Esophagus (tissue), 2 donors: ENCODE data around the gene SIAE. TPM values are rescaled to one million over a fixed set of nuclear protein-coding genes. Genes with fewer than 3 reads are reported as not detected.

Experiments
- H3K27ac ChIP-seq, 2 donors: one replicate each; pipeline ENCODE4 v1.5.1; 2013; ENCODE audit warnings: low read depth in 2 of 2, mild to moderate bottlenecking in 2 of 2, inconsistent platforms in 1 of 2, low read length in 1 of 2, moderate library complexity in 1 of 2
- H3K27me3 ChIP-seq, 2 donors: one replicate each; pipeline ENCODE4 v1.6.1; 2013; ENCODE audit warnings: low read length in 2 of 2, control low read depth in 1 of 2, mild to moderate bottlenecking in 1 of 2; ENCODE audit not compliant: insufficient read depth in 2 of 2, control insufficient read depth in 1 of 2
- H3K36me3 ChIP-seq, 2 donors: one replicate each; pipeline ENCODE4 v1.6.1; 2013; ENCODE audit warnings: low read length in 1 of 2; ENCODE audit not compliant: control insufficient read depth in 2 of 2, insufficient read depth in 2 of 2
- H3K4me1 ChIP-seq, 2 donors: one replicate each; pipeline ENCODE4 v1.6.1; 2013; ENCODE audit warnings: low read length in 1 of 2; ENCODE audit not compliant: control insufficient read depth in 2 of 2, insufficient read depth in 2 of 2
- H3K4me3 ChIP-seq, 2 donors: one replicate each; pipeline ENCODE4 v1.5.1; 2013; ENCODE audit warnings: low read length in 2 of 2, mild to moderate bottlenecking in 2 of 2, low read depth in 1 of 2, moderate library complexity in 1 of 2
- H3K9me3 ChIP-seq, 2 donors: one replicate each; pipeline ENCODE4 v1.6.1; 2013; ENCODE audit warnings: mild to moderate bottlenecking in 2 of 2, low read depth in 1 of 2, low read length in 1 of 2, moderate library complexity in 1 of 2; ENCODE audit not compliant: control insufficient read depth in 2 of 2, insufficient read depth in 1 of 2
- WGBS, 2 donors: extraction: QIAGEN DNeasy Blood & Tissue Kit; methylation state at CpG; one replicate each; pipeline ENCODE4 v1.1.7; 2013; 5-methylcytosine and 5-hydroxymethylcytosine counted together
- polyA plus RNA-seq, 2 donors: library from polyadenylated mRNA; stranded (reverse); fragments of 200-250 nt; gene quantifications; one replicate each; pipeline ENCODE4 v1.2.3, GENCODE V29; 2013
- donor health status: healthy with polysubstance abuse.
- donor health status: Bipolar disorder and iron deficiency.

SIAE gene
- polyA plus RNA-seq, 2 donors, result 9.0 to 11.6 TPM

DNA sequence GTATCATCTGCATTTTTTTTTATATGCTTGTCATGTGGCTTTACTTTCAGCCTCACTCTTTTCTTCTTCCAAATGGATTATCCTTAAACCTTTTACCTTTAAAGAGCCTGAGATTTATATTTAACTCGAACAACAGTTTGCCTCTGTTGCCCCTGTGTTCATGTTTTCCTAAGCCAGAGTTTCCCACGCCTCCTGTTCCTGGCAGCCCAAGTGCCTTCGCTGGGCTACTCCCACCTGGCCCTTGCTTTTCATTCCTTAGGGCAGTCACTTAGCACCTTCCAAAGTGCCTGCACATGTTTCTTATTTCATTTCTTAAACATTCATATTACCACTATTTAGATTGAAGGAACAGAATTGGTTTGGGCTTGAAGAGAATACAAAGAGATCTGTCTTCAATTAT lies 37.6 kb downstream of the SIAE start:
- Histone ChIP-seq H3K27me3 (no peaks in the 10 kb centered on the region), H3K27ac (no peak overlapping the region), H3K36me3 (peaks cover 17 to 22% of the 10 kb centered on the region in 2 donors), H3K9me3 (no peaks in the 10 kb centered on the region), H3K4me1 (no peaks in the 10 kb centered on the region), H3K4me3 (no peak overlapping the region)
- 71 to 77% methylated on average over 3 of the region's 3 CpGs for WGBS, 2 donors

DNA sequence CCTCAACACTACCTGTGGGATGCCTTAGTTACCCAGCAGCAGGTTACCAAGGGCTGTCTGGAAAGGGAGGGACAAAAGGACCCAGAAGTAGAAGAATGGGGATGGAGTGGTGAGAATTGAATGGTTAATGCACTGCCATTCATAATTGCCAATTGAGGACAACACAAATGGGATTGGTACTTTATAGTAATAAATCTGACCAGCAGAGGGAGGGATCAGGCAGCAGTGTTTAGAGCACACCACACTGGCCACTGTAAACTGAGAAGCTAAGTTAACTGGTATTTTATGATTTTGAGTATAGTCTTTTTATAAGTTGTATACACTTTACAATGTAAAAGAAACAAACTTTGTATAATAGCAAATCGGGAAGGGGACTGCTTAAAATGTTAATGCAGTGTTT lies 40.2 kb downstream of the SIAE start:
- Histone ChIP-seq H3K4me3 (no peak overlapping the region), H3K9me3 (no peaks in the 10 kb centered on the region), H3K36me3 (peaks cover 17 to 22% of the 10 kb centered on the region in 2 donors), H3K27me3 (no peaks in the 10 kb centered on the region), H3K4me1 (no peaks in the 10 kb centered on the region), H3K27ac (no peak overlapping the region)
- 82 to 84% methylated on average over 1 of the region's 1 CpG for WGBS, 2 donors

DNA sequence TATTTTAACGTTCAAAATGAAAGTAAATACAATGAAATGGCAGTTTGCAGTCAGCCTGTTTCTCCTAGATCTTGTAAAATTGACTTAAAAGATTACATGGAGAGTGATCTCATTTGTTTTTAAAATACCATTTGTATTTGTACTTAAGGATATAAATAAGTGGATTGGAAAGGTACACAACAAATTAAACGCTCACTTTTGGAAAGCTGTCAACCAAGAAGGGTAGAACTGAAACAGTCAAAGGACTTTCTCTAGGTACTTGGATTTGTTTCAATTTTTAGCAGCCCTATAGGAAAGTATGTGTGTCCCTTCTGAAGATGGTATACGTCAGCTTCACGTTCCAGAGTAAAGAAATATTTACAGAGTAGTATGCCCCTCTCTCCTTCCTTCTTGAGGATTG lies 43.6 kb downstream of the SIAE start:
- no peaks in the 10 kb centered on the region for H3K9me3 ChIP-seq
- H3K36me3 ChIP-seq, result peaks cover 13 to 22% of the 10 kb centered on the region in 2 donors
- H3K4me3 ChIP-seq, result no peak overlapping the region
- H3K4me1 ChIP-seq, result no peaks in the 10 kb centered on the region
- no peaks in the 10 kb centered on the region for H3K27me3 ChIP-seq
- H3K27ac ChIP-seq, result no peak overlapping the region
- WGBS, 2 donors, result 76 to 80% methylated on average over 4 of the region's 4 CpGs

DNA sequence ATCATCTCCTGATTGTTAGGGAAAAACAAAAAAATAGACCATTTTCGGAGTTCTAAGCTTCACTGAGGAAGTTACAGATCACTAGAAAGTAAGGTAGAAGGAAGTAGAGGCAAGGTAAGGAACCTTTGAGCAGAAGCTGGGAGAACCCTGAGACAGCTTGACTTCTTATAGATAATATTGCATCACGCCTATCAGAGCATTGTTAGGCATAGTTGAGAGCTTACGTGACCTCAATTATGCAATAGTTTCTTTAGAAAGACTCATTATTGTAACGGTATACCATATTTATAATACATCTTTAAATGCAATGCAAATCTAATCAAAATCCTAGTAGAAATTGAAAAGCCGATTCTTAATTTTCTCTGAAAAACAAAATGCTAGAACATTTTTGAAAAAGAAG lies 46.0 kb downstream of the SIAE start:
- H3K27me3 ChIP-seq, result no peaks in the 10 kb centered on the region
- H3K9me3 ChIP-seq, result no peaks in the 10 kb centered on the region
- WGBS, 2 donors, result 89 to 93% methylated on average over 5 of the region's 5 CpGs
- H3K4me3 ChIP-seq, result no peak overlapping the region
- H3K27ac ChIP-seq, result no peak overlapping the region
- no peaks in the 10 kb centered on the region for H3K4me1 ChIP-seq
- peaks cover 13 to 19% of the 10 kb centered on the region in 2 donors for H3K36me3 ChIP-seq

DNA sequence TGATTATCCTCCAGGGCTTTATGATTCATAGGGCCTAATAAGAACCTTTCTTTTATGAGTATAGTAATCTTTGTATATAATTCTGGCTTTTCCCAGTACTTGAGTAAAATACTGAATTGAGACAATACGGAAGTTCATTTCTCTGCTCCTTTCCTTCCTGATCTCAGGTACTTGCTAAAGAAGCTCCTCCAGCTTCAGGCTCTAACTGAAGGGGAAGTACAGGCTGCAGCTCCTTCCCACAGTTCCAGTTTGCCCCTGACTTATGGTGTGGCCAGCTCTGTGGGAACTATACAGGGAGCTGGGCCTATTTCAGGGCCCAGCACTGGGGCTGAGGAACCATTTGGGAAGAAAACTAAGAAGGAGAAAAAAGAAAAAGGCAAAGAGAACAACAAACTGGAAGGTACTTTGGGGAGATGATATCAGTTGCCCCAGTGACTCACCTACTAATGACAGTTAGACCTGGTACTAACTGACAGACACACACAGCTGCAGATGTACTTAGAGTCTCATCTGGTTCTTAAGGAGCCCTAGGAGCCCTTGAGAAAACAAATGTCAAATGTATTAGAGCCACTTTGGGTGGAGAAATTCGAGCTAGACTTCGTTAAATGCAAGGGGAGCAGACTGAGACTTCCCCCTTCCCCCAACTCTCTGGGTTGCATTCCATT lies 47.9 kb downstream of the SIAE start:
- Histone ChIP-seq H3K4me1 (no peaks in the 10 kb centered on the region), H3K27me3 (no peaks in the 10 kb centered on the region), H3K9me3 (no peaks in the 10 kb centered on the region), H3K4me3 (no peak overlapping the region), H3K27ac (no peak overlapping the region), H3K36me3 (peaks cover 2 to 8% of the 10 kb centered on the region in 2 donors)
- WGBS, 2 donors, result 98 to 99% methylated on average over 3 of the region's 3 CpGs

DNA sequence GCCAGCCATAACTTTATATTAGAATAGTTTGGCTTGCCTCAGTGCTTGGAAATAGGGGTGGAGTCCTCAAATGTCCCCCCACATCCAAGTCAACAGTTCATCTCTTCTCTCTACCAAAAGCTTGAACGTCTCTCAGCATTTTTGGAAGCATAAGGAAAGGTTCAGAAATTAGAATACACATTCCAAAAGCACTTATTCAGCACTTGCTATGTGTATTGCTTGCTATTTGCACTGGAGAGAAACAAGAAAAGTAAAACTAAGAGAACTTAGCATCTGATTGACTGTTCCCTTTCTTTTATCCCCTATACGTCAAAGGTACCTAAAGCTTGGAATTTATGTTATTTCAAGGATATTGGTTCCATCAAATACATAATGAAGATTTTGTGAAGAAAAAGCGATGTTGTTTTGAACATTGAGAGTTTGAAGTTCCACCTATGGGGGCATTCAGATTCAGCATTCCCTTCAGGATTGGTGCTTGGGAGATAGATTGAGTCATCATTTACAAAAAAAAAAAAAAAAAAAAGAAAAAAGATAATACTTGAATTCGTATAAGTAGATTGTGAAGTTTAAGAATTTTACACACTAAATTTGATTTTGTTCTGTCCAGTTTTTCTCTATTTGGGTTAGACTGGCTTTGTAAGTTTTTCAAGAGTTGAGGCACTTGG lies 49.5 kb downstream of the SIAE start:
- H3K27ac ChIP-seq, result no peak overlapping the region
- H3K4me1 ChIP-seq, result no peaks in the 10 kb centered on the region
- no peaks in the 10 kb centered on the region for H3K27me3 ChIP-seq
- H3K36me3 ChIP-seq, result peaks cover 2 to 8% of the 10 kb centered on the region in 2 donors
- peak overlapping the region in 1 of 2 donors; percentile 89 for H3K4me3 ChIP-seq
- no peaks in the 10 kb centered on the region for H3K9me3 ChIP-seq
- 49 to 51% methylated on average over 4 of the region's 4 CpGs for WGBS, 2 donors

- H3K4me3 ChIP-seq, result peak within 1 kb of the TSS; percentile 89 to 95
- peaks cover 2 to 8% of the 10 kb centered on the region in 2 donors for H3K36me3 ChIP-seq
- H3K9me3 ChIP-seq, result no peaks in the 10 kb centered on the region
- H3K27ac ChIP-seq, result peak within 1 kb of the TSS; percentile 97 to 98
- 0 to 1% methylated on average over 55 to 57 of the region's 57 CpGs for WGBS, 2 donors
- peaks cover 0 to 2% of the 10 kb centered on the region in 2 donors for H3K27me3 ChIP-seq
- H3K4me1 ChIP-seq, result no peaks in the 10 kb centered on the region
These were observed 50.7 kb downstream of the SIAE start, which contains the start of gene TBRG1 for GRCh38 chr11:124622531-124623451. TSS of gene TBRG1 (plus strand) at chr11:124622864. CDS start at chr11:124623084, 220 bp downstream.

DNA sequence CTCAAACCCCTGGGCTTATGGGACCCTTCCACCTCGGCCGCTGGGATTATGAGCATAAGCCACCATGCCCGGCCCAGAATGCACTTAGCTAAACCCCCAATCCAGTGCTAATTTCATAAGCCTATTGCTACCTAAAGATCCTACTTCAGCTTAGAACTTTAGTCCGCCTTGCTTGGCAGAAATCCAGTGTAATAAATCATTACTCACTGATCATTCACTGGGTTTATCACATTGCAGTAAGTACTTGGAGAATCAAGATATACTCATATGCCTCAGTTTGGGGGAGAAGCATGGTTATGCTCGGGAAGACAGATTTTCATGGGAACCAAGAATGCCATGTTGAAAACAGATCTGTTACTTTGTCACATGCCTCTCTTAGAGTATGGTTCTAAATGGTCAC lies 54.7 kb downstream of the SIAE start:
- no peaks in the 10 kb centered on the region for H3K4me1 ChIP-seq
- no peaks in the 10 kb centered on the region for H3K36me3 ChIP-seq
- H3K9me3 ChIP-seq, result no peaks in the 10 kb centered on the region
- H3K27me3 ChIP-seq, result peaks cover 0 to 2% of the 10 kb centered on the region in 2 donors
- H3K4me3 ChIP-seq, result no peak overlapping the region
- H3K27ac ChIP-seq, result no peak overlapping the region
- 72 to 77% methylated on average over 5 of the region's 5 CpGs for WGBS, 2 donors

DNA sequence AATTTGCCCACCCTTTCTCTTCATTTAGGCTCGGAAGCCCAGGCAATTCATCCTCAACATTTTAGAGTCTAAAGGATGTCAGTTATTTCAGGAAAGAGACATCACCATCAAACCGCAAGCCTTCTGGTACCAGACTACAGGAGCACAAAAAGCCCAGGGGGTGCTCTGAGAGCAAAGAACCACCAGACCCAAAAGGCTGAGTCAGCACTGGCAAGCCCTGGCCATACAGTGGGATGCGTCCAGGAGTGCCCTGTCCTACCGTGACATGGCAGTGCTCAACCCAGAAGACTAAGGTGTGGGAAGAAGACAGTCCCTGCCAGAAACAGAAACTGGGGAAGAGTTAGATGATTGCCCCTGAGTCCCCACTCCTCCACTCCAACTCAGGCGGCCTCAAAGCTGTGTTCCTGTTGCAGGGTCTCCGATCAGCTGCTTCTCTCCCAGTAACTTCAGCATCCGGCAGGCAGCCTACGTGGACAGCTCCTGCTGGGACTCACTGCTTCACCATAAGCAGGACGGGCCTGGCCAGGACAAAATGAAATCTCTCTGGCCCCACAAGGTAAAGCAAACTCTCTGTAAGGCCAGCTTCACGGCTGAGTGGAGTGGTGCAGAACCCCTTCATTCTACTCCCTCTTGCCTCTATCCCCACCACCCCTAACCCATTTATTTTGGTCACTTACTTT lies 60.8 kb downstream of the SIAE start:
- WGBS, 2 donors, result 65 to 68% methylated on average over 10 of the region's 10 CpGs
- H3K36me3 ChIP-seq, result no peaks in the 10 kb centered on the region
- no peaks in the 10 kb centered on the region for H3K27me3 ChIP-seq
- no peaks in the 10 kb centered on the region for H3K4me1 ChIP-seq
- H3K4me3 ChIP-seq, result no peak overlapping the region
- H3K27ac ChIP-seq, result no peak overlapping the region
- no peaks in the 10 kb centered on the region for H3K9me3 ChIP-seq
